Choroid plexus epithelial cell (primary cell): ENCODE data around the gene IL4.

Source experiments
- DNase-seq: peaks from one replicate; pipeline ENCODE4 v3.0.0-alpha.2; 2010; ENCODE audit warnings: low read depth
- H3K4me3 ChIP-seq: 2 replicates; pipeline ENCODE4 v1.5.1; 2011; ENCODE audit warnings: low read depth, mild to moderate bottlenecking, control low read depth, low read length, moderate library complexity
- TF ChIP-seq, protein P1 (sequence below): conservative IDR thresholded peaks from 2 replicates; pipeline ENCODE4 v1.5.1; 2011; ENCODE audit warnings: low read depth, mild to moderate bottlenecking, control low read depth, inconsistent platforms, low read length, moderate library complexity

The IL4 gene

DNA sequence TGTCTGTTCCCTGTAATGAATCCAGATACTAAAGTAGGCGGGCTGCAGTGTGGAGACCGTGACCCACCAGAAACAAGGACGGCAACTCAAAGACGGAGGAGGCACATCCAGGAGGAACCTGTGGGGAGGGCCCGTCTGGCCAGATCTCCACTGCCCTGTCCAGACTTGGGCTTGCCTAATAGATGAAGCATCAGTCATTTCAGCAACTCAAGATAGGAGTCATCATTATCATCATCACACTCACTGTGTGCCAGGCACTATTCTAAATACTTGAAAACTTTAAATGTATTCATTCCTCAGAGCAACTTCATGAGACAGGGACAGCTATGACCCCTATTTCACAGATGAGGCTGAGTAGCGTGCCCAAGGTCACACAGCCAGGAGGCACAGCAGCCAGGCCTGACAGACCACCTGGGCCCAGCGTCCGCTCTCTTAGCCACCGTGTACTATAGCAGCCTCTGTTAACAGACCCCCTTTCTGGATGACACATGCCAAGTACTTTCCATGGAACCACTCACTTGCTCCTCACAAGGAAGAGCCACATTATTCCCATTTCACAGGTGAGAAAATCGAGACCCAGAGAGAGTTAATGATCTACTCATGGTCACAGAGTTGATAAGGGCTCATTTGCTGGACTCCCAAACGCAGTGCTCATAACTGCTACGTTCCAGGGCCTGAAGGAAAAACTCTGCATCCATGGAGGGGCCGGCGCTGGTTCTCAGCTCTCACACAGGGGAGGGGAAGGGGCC is 4.9 kb upstream of the IL4 start:
- TF ChIP-seq, protein P1, sequence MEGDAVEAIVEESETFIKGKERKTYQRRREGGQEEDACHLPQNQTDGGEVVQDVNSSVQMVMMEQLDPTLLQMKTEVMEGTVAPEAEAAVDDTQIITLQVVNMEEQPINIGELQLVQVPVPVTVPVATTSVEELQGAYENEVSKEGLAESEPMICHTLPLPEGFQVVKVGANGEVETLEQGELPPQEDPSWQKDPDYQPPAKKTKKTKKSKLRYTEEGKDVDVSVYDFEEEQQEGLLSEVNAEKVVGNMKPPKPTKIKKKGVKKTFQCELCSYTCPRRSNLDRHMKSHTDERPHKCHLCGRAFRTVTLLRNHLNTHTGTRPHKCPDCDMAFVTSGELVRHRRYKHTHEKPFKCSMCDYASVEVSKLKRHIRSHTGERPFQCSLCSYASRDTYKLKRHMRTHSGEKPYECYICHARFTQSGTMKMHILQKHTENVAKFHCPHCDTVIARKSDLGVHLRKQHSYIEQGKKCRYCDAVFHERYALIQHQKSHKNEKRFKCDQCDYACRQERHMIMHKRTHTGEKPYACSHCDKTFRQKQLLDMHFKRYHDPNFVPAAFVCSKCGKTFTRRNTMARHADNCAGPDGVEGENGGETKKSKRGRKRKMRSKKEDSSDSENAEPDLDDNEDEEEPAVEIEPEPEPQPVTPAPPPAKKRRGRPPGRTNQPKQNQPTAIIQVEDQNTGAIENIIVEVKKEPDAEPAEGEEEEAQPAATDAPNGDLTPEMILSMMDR = no peak
- DNase-seq = peak; percentile 10
- no peak overlapping the region for H3K4me3 ChIP-seq

DNA sequence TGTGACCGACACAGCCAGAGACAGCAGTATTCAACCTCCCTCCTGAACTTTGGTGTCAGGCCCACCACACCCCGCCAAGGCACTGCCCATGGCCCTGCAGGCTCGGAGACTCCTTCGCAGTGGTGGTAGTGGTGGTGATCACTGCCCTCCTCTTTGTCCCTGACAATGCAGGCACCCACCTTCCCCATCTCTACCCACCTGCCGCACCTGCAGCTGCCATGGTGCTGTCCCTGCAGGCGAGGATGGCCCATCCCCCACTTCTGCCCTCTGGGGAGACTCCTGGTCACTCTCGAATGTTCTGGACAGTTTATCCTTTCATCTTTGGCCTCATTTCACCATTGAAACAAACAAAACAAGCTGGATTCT is 4.4 kb upstream of the IL4 start:
- no peak for DNase-seq
- no peak overlapping the region for H3K4me3 ChIP-seq
- TF ChIP-seq, protein P1 = no peak

DNA sequence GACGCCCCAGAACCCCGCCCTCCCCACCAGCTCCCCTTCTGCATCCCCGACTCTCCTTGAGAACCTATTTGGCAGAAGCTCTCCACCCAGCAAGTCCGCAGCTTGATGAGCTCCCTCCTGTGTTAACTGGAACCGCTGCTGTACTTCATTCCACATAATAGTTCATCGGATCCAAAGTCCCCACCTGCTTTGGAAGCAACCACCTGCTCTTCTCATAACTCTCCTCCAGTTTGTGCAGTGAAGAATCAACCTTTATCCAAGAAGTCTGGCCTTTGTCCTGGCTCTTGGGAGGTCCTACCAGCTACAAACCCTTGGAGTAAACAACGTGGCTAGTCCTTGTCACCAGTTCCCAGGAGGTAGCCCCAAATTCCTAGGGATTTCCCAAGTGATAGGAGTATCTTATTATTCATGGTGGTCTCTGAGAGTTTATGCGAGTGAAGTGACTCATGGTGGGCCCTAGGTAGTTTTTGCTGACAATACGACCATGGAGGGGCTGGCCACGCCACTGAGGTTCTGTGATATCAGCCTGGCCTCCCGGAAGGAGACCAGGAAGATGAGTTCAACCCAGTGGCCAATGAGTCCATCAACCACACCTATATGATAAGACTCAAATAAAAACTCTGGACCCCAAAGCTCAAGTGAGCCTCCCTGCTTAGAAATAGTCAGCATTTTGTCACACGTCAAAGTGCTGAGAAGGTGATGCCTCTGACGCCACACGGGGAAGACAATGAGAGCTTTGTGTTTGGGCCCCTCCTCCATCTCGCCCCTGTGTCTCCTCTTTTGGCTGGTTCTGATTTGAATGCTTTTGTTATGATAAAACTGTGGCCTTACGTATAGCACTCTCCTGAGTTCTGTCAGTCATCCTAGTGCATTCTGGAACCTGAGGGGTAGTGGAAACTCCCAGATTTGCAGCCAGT is 3.6 kb upstream of the IL4 start:
- TF ChIP-seq, protein P1 = no peak

DNA sequence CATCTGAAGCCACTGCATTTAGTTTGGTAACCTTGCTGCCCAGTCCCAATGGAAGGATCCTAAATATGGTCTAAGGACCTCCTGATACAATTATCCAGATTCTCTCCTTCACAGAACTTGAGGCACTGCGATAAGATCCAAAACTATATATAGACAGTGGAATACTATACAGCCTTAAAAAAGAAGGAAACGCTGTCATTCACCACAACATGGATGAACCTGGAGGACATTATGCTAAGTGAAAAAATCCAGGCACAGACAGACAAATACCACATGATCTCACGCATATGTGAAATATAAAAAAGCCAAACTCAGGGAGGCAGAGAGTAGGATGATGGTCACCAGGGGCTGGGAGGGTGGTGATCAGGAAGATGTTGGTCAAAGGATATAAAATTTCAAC is 2.8 kb upstream of the IL4 start:
- no peak for DNase-seq
- TF ChIP-seq, protein P1 = no peak
- no peak overlapping the region for H3K4me3 ChIP-seq

More for the DNA sequence above, 3.6 kb upstream of the IL4 start:
- no peak for DNase-seq
- H3K4me3 ChIP-seq = no peak overlapping the region

DNA sequence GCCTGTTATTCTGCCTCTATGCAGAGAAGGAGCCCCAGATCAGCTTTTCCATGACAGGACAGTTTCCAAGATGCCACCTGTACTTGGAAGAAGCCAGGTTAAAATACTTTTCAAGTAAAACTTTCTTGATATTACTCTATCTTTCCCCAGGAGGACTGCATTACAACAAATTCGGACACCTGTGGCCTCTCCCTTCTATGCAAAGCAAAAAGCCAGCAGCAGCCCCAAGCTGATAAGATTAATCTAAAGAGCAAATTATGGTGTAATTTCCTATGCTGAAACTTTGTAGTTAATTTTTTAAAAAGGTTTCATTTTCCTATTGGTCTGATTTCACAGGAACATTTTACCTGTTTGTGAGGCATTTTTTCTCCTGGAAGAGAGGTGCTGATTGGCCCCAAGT is 301 bp upstream of the IL4 start:
- H3K4me3 ChIP-seq = no peak overlapping the region
- DNase-seq = no peak
- TF ChIP-seq, protein P1 = no peak

DNA sequence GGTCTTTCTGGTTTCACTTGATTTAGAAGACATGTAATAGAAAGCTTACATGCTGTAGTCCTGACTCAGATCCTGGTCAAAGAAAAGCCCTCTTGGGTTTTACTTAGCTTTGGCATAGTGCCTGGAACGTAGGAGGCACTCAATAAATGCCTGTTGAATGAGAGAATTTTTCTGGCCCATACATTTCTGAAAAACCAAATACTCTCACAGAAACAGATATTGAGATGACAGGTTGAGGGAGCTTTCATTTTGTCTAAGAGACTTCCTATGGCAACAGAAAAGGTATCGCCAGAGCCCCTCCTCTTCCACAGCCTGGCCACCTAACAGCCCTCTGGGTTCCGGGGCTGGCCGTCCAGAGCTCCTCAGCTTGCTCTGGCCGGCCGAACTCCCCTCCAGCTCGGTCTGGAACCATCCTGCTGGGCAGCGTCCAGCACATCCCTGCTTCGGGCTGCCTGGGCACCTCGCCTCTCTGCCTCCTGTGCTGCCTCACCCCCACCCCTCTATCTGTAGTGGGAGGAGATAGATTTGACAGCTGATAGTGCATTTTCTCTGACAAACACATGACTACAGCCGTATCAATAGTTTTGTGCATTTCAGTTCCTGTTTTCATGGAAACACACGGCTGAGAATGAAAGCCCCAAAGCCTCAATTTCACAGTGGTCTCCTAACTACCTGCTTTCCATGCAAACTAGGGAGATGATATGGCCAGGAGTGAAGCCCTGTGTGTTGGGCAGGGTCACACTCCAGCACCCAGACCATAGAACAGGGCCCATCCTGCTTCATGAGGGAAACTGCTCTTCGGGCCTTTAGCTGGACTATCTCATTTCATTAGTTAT is 1.1 kb downstream of the IL4 start:
- peak; percentile 97 for DNase-seq
- TF ChIP-seq, protein P1 = no peak
- H3K4me3 ChIP-seq = peak overlapping the region; percentile 20
